Neural progenitor cell (in vitro differentiated cells): Measurements from ENCODE around the gene CSHL1.
"Not testable (repeated sequence)": the region's sequence is repeated elsewhere in the genome, so short reads cannot be mapped to it uniquely, and the experiment has no call there.

Experiments used
- CTCF ChIP-seq: fragments of 200-600 bp; sonication (generic); IDR thresholded peaks from 2 replicates; pipeline ENCODE4 v1.5.1; 2017; ENCODE audit warnings: antibody characterized with exemption, mild to moderate bottlenecking
- EZH2 ChIP-seq: fragments of 200-600 bp; sonication (generic); IDR thresholded peaks from 2 replicates; pipeline ENCODE4 v1.6.1; 2017; ENCODE audit warnings: antibody characterized with exemption, mild to moderate bottlenecking, moderate library complexity
- EZH2phosphoT487 ChIP-seq: fragments of 200-600 bp; sonication (generic); IDR thresholded peaks from 2 replicates; pipeline ENCODE4 v1.6.1; 2017; ENCODE audit warnings: antibody characterized with exemption

GRCh38 chr17:63882626-63883126, 28.4 kb downstream of the CSHL1 start:
- not testable (repeated sequence) for TF ChIP-seq CTCF, EZH2, EZH2phosphoT487
